DND-41 (cell line): ENCODE data around the gene MAN1A1.

Experiments
- ATAC-seq: fragments of 200-7000 bp; cut with Tn5 transposase; 3 replicates; pipeline ENCODE4 v1.9.1; 2021; ENCODE audit warnings: low read depth; ENCODE audit not compliant: insufficient read depth
- DNase-seq: peaks from one replicate; pipeline ENCODE4 v3.0.0-alpha.2; 2020
- H2AFZ ChIP-seq: 2 replicates; pipeline ENCODE4 v1.6.0; 2012; ENCODE audit warnings: low read depth, low read length
- H3K27ac ChIP-seq: 2 replicates; pipeline ENCODE4 v1.5.1; 2012; ENCODE audit warnings: low read length, inconsistent platforms
- H3K27me3 ChIP-seq: fragments of 200-600 bp; sonication (generic); 2 replicates; pipeline ENCODE4 v1.6.0; 2012; ENCODE audit warnings: low read length, mild to moderate bottlenecking, inconsistent platforms; ENCODE audit not compliant: insufficient read depth, poor library complexity
- H3K36me3 ChIP-seq: 2 replicates; pipeline ENCODE4 v1.5.1; 2012; ENCODE audit warnings: low read length, inconsistent platforms; ENCODE audit not compliant: insufficient read depth
- H3K4me1 ChIP-seq: 2 replicates; pipeline ENCODE4 v1.5.1; 2012; ENCODE audit warnings: mild to moderate bottlenecking, low read length; ENCODE audit not compliant: insufficient read depth
- H3K4me2 ChIP-seq: 2 replicates; pipeline ENCODE4 v1.6.0; 2012; ENCODE audit warnings: mild to moderate bottlenecking, moderate library complexity, low read length, inconsistent platforms; ENCODE audit not compliant: insufficient read depth
- H3K4me3 ChIP-seq, 2 experiments: fragments of 200-600 bp in 1 of 2; shearing (Covaris generic) in 1 of 2; 2 replicates each; pipeline ENCODE4 v1.5.1; 2012 to 2016; ENCODE audit warnings: inconsistent platforms in 2 of 2, low read length in 2 of 2, mild to moderate bottlenecking in 2 of 2, low read depth in 1 of 2, moderate library complexity in 1 of 2
- H3K79me2 ChIP-seq: 2 replicates; pipeline ENCODE4 v1.6.0; 2012; ENCODE audit warnings: low read length, inconsistent platforms; ENCODE audit not compliant: insufficient read depth
- H3K9ac ChIP-seq: 2 replicates; pipeline ENCODE4 v1.6.0; 2012; ENCODE audit warnings: low read depth, mild to moderate bottlenecking, inconsistent platforms, low read length, moderate library complexity
- H3K9me3 ChIP-seq: 2 replicates; pipeline ENCODE4 v1.5.1; 2012; ENCODE audit warnings: low read length, moderate library complexity, mild to moderate bottlenecking, inconsistent platforms; ENCODE audit not compliant: insufficient read depth, severe bottlenecking
- H4K20me1 ChIP-seq: 2 replicates; pipeline ENCODE4 v1.6.0; 2012; ENCODE audit warnings: low read length; ENCODE audit not compliant: insufficient read depth
- EZH2 ChIP-seq: IDR thresholded peaks from 3 replicates; pipeline ENCODE4 v1.6.1; 2012; ENCODE audit warnings: borderline replicate concordance, low read depth, mild to moderate bottlenecking, moderate library complexity, low read length, inconsistent platforms; ENCODE audit not compliant: severe bottlenecking
- TF ChIP-seq, protein P1 (sequence below): IDR thresholded peaks from 2 replicates; pipeline ENCODE4 v1.5.1; 2012; ENCODE audit warnings: borderline replicate concordance, low read length, moderate library complexity, mild to moderate bottlenecking; ENCODE audit not compliant: poor library complexity, severe bottlenecking; ENCODE audit errors: extremely low read depth

The MAN1A1 gene

DNA sequence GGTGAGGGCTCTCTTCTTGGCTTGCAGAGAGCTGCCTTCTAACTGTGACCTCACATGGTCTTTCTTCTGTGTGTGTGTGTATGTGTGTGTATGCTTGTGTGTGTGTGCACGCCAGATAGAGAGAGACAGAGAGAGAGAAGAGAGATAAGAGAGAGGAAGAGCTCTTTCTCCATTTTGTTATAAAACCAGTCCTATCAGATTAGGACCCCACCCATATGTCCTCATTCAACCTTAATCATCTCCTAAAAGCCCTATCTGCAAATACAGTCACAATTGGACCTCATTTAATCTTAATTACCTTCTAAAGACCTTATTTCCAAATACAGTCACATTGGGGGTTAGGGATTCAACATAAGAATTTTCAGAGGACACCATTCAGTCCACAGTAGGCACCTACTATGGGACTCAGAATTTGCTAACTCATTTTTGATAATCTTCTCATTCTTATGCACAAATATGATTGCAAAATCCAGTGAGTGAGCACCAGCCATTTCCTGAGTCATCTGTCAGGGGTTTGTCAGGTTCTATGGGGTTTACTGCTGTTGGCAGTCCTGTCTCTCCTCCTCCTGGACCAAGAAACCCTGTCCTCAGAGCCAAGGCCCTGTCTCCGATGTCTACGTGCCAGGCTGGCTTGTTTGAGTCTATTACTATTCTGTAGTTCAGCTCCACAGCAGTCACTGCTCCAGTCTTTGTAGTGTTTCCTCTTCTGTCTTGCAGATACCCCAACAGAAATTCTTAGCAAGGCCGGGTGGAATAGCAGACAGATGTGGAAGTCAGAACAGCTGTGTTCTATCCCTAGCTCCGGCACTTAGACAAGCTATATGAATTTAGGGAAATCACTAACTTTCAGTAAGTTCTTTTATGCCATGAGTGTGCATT is 212.1 kb downstream of the MAN1A1 start:
- Histone ChIP-seq H3K36me3 (no peaks in the 10 kb centered on the region), H3K4me1 (peaks cover 13% of the 10 kb centered on the region), H3K79me2 (no peaks in the 10 kb centered on the region), H3K27ac (no peak overlapping the region), H3K4me3 (no peak overlapping the region), H3K9ac (no peak overlapping the region), H3K27me3 (peaks cover 2% of the 10 kb centered on the region), H4K20me1 (no peaks in the 10 kb centered on the region), H3K4me2 (no peak overlapping the region), H2AFZ (no peak overlapping the region), H3K9me3 (no peaks in the 10 kb centered on the region)
- DNase-seq = no peak
- no peak for ATAC-seq
- TF ChIP-seq, protein P1, sequence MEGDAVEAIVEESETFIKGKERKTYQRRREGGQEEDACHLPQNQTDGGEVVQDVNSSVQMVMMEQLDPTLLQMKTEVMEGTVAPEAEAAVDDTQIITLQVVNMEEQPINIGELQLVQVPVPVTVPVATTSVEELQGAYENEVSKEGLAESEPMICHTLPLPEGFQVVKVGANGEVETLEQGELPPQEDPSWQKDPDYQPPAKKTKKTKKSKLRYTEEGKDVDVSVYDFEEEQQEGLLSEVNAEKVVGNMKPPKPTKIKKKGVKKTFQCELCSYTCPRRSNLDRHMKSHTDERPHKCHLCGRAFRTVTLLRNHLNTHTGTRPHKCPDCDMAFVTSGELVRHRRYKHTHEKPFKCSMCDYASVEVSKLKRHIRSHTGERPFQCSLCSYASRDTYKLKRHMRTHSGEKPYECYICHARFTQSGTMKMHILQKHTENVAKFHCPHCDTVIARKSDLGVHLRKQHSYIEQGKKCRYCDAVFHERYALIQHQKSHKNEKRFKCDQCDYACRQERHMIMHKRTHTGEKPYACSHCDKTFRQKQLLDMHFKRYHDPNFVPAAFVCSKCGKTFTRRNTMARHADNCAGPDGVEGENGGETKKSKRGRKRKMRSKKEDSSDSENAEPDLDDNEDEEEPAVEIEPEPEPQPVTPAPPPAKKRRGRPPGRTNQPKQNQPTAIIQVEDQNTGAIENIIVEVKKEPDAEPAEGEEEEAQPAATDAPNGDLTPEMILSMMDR = no peak
- TF ChIP-seq EZH2 = no peak

DNA sequence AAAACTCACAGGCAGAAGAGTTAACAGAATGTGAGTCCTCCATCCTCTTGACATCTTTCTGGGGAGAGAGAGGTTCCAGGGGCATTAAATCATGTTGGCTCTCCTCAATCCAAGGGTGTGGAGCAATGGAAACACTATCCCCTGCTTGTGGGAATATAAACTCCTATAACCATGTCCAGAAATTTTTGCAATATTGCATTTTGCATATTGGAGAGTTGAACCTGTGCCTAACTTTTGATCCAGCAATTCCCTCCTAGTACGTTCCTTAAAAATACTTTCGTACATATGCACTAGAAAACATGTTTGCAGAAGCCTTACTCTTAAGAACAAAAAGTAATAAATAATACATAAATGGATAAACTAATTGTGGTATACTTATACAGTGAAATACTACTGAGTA is 214.8 kb downstream of the MAN1A1 start:
- H2AFZ ChIP-seq = no peak overlapping the region
- TF ChIP-seq EZH2 = no peak
- TF ChIP-seq, protein P1 = no peak
- no peak overlapping the region for H3K9ac ChIP-seq
- H3K4me1 ChIP-seq = peaks cover 12% of the 10 kb centered on the region
- no peak overlapping the region for H3K27ac ChIP-seq
- H3K79me2 ChIP-seq = no peaks in the 10 kb centered on the region
- no peaks in the 10 kb centered on the region for H3K27me3 ChIP-seq
- H3K9me3 ChIP-seq = no peaks in the 10 kb centered on the region
- no peak for DNase-seq
- ATAC-seq = no peak
- H3K4me3 ChIP-seq = no peak overlapping the region
- H3K4me2 ChIP-seq = no peak overlapping the region
- no peaks in the 10 kb centered on the region for H4K20me1 ChIP-seq
- no peaks in the 10 kb centered on the region for H3K36me3 ChIP-seq

DNA sequence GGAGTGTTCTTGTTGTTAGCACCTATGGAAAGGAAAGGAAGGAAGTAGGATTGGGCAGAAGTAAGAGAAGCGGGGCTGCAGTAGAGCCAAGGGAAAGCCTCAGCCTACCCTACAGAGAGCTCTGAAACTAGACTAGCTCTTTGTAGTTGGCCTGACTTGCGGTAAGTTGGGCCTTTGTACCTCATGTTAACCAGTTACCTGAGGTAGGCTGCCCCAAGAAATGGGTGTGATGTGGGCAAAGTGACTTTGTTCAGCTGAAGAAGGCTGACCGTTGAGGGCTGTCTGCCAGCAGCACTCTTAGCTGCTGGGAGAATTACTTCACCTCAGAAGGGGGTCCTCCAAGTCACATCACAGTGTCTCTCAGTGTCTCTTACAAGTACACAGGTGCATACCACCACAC is 216.2 kb downstream of the MAN1A1 start:
- H3K9me3 ChIP-seq = no peaks in the 10 kb centered on the region
- no peaks in the 10 kb centered on the region for H3K79me2 ChIP-seq
- no peak overlapping the region for H3K4me3 ChIP-seq
- no peaks in the 10 kb centered on the region for H4K20me1 ChIP-seq
- H3K36me3 ChIP-seq = no peaks in the 10 kb centered on the region
- H3K4me1 ChIP-seq = peaks cover 3% of the 10 kb centered on the region; the same call in 1 of the 2 replicates
- TF ChIP-seq, protein P1 = no peak
- no peak for TF ChIP-seq EZH2
- no peak for ATAC-seq
- DNase-seq = no peak
- H3K27ac ChIP-seq = no peak overlapping the region
- H2AFZ ChIP-seq = no peak overlapping the region
- H3K27me3 ChIP-seq = no peaks in the 10 kb centered on the region
- H3K4me2 ChIP-seq = no peak overlapping the region
- H3K9ac ChIP-seq = no peak overlapping the region
